HL-60/S4 treated with phorbol 12-myristate 13-acetate at 8.2 ng/mL for 4 days and 3 days (cell line): ENCODE results near the gene OR10G7.

Experiments
- in situ Hi-C: fragments of 300-500 bp; cut with MboI; formaldehyde crosslinking; loops from 2 replicates; pipeline ENCODE4 v1.15.0; 2022; ENCODE audit warnings: low sequenced_read_pairs

OR10G7 gene, protein sequence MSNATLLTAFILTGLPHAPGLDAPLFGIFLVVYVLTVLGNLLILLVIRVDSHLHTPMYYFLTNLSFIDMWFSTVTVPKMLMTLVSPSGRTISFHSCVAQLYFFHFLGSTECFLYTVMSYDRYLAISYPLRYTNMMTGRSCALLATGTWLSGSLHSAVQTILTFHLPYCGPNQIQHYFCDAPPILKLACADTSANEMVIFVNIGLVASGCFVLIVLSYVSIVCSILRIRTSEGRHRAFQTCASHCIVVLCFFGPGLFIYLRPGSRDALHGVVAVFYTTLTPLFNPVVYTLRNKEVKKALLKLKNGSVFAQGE

DNA sequence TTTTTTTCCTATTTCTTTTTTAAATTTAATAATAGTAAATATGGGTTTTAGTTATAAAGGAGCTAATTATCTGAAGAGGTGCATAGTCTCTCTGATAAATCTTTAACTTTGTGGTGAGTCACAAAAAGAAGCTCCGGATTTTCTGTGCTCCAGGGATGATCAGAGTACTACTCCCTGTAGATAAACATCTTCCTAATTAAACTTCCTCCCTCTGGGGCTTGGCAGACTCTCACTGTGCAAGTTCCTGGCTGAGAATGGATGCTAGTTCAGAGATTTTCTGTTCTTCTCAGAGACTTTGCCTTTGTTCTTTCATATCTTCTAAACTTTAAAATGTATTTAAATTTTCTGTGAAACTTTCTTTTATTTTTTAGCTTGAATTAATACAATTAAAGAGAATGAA is at the start of gene OR10G7:
TSS of gene OR10G7 (minus strand) at position 72 of the 400 bp plus-strand sequence. CDS start 2,324 bp downstream, outside the sequence.
- in situ Hi-C loops, result no loop called here

DNA sequence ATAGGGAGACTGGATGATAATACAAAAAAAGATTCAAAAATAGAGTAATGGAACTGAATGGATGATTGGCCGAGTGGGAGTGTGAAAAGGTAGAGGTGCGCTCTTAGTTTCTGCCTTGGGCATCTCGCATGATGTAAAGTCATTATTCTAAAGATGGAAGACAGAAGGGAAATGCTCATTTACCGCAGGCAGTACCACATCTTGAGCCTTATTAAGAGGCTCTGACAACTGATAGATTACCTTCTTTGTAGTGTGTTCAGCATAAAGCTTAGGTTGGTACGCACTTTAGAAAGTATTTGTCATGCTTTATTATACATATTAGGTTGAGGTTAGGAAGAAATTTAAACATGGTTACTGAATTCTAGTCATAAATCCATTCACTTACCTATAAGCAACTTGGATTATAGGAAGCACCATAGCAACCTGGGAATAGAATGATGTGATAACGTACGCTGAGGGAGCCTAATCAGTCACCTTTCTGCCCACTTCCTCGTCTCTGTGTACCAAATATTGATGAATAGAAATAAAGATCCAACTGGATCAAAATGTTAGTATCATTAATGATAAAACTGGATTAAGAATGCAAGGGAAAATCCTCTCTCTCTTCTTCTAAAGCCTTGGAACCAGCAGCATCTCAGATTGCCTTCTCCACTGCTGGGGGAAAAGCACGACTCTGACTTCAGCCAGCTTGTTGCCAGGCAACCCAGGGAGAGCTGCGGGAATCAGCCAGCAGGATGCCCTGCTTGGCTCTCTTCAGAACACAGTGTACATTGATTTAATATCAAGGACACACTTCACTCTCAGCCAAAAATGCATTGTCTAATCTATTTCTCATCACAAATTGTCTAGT is 45.1 kb upstream of the OR10G7 start:
- in situ Hi-C loops, result loop anchor here (25.0 kb wide), 1 partner anchor 99 kb away; the partner anchor contains the start of genes OR10G6 and OR10S1

DNA sequence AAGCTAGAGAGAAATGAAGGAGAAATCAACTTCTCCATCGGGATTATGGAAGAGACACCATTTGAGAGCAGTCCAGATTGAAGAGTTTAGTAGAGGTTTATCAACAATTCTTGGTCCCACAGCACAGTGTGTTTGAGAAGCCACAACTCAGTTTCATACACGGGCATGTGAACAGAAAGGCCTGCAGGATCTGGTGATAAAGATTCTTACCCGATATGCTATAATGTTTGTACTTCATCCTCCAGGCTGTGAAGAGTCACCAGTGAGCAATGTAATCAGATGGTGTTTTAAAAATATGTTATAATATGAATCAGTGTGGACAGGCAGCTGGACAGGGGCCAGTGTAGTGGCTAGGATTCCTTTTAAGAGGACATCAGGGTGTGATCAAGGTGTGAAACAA is 44.5 kb upstream of the OR10G7 start:
- in situ Hi-C loops, result loop anchor here (25.0 kb wide), 1 partner anchor 98 kb away; the partner anchor contains the start of genes OR10G6 and OR10S1

DNA sequence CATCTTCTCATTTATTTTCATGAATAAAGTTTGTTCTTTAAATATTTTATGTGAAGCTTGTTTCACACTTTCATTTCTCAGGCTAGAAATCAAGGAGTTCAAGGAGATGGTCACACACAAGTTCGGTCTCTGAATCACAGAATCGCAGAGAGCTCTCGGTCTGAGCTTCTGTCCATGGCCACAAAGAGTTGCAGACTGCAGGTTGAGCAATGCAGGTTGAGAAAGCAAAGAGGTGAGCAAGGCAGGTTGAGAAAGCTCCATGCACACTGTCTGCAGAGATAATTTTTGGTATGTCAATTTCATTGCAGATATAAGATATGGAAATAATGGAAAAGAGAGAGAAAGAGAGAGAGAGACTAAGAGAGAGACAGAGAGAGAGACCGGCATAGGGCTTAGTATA is 41.2 kb upstream of the OR10G7 start:
- in situ Hi-C loops, result loop anchor here (25.0 kb wide), 1 partner anchor 95 kb away; the partner anchor contains the start of genes OR10G6 and OR10S1

DNA sequence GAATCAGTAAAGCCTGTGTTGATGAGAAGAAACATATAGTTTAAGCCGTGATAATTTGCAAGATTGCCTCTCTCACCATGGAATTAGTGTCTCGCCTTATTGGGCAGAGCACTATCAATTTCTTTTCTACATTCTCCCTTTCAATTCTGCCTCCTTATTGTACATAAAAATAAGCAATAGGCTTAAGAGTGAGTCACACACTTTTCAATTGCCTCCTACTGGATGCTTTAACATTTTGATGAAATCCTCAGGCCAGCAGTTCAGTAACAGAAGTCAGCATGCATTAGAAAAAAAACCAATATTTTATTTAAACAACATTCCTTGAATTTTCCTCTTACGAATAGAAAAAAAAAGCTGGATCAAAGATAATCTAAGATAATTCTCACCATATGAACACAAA is 40.4 kb upstream of the OR10G7 start:
- in situ Hi-C loops, result loop anchor here (25.0 kb wide), 1 partner anchor 94 kb away; the partner anchor contains the start of genes OR10G6 and OR10S1

DNA sequence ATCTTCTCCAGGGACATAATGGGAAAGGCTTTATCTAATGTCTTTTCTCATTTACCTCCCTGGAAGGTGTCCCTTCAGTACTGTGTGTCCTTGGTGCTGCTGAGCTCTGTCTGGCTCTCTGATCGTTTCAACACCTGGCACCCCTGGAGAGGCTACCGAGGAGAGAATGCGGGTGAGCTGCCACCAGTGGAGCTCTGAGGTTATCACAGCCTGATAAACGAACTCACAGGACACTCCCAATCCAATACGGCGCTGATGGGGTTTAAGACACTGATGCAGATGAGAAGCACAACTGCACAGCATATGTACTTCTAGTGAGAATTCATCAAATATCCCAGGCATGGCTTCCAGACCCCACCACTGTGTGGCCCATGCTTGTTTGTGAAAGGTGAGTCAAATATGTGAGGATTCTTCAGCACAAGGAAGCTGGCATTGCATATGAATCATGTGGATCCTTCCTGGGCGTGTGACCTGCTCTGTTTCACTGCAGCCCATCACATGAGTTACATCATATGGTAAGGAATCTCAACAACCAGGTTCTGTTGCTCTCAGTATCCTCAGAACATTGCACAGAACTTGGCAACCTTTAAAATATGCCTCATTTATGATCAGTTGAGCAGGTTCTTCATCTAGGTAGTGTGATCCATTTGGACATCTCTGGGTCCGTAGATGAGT is 39.3 kb upstream of the OR10G7 start:
- in situ Hi-C loops, result loop anchor here (25.0 kb wide), 1 partner anchor 93 kb away; the partner anchor contains the start of genes OR10G6 and OR10S1

DNA sequence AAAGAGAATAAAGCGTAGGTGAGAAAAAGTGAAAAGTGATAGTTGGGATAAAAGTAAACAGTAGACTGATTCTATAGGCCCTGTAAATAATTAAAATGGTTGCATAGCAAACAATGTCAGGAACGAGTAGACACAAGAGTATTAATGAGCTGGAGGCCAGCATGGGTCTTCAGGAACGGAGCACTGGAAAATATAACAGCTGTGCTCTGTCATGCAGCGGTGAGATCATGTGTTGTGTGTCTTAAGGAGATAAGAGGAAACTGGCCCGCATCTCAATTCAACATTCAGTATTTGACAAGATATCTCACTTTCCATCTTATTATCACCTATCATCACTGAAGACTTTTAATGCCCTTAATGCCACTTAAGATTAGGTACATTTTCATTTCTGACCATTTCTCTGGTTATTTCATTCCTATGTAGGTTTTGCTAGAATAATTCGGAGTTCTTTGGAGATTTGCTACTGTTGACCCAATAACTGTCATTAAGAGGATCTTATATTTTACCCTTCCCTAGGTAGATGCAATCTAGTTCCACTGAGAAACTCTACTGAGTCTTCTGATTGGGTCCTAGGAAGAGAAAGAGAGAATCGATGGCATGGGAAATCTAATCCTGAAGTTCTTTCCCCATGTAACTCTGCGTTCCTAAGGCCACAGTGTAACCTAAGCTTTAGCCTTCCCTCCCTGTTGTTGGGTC is 38.7 kb upstream of the OR10G7 start:
- in situ Hi-C loops, result loop anchor here (10.0 to 25.0 kb wide), 2 partner anchors 92 to 115 kb away; partner anchors contain the start of genes OR10G6 and OR10S1

DNA sequence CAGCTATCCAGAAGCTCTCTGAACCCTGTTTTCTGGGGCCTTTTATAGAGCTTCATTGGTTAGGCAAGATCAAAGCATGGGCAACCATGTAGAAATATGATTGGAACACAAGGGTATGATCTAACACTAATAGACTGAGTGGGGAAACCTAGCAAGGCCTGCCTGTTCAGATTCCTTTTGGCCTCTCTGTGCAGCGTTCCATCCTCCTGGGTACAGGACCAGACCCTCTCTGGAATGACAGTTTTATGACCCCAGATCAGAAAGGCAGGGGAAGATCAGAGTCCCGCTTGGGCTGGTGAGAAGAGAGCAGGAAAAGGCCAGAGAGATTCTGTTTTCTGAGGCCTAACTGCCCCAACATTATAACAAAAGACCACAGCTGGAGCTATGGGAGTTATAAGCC is 37.5 kb upstream of the OR10G7 start:
- in situ Hi-C loops, result loop anchor here (10.0 to 25.0 kb wide), 2 partner anchors 91 to 116 kb away; partner anchors contain the start of genes OR10G6 and OR10S1

DNA sequence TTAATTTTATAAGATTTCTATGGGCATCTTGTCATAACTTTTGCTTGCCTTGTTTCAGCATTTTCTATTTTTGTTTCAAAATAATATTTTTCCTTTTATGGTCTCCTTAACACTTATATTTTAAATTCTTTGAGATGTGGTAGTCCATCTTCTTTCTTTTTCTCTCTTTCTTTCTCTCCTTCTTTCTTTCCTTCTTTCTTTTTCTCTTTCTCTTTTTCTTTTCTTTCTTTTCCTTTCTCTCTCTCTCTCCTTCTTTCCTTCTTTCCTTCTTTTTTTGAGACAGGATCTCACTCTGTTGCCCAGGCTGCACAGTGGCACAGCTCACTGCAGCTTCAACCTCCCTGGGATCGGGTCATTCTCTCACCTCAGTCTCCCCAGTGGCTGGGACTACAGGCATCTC is 36.1 kb upstream of the OR10G7 start:
- in situ Hi-C loops, result loop anchor here (10.0 to 25.0 kb wide), 2 partner anchors 90 to 118 kb away; partner anchors contain the start of genes OR10G6 and OR10S1

DNA sequence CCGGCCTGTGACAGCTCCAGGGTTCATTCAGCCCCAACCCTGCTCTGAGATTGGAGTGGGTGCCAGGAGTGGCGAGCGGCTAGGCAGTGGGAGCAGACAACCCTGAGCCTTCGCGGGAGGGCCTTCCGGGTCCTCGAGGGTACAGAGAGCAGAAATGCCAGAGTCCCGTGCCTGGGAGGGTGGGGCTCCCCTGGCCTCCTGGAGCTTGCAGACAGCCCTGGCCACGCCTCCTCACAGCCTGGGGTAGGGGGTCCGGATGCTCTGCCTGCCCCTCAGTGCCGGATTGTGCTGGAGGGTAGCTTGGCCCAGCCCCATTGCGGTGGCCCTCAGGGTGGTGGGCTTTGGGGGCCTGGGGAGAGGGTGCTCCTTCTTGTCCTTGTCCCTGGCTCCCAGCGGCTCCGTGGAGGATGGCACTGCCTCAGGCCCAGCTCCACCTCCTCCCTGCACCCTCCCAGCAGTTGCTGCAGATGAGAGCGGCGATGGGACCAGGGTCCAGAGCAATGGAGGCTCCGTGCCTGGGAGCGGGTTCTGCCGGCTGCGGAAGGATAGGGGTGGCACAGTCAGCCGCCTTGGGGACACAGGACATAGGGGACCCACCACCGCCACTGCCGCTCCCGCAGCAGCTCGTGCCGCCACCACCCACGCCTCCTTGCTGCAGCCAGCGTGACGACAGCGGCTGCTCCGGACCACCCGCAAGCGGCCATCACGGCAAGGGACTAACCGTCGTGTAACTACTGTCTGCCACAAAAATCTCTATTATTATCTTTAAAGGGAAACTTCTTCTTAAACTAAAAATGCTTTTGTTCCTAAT is 34.9 kb upstream of the OR10G7 start:
- in situ Hi-C loops, result loop anchor here (10.0 to 25.0 kb wide), 2 partner anchors 89 to 119 kb away; partner anchors contain the start of genes OR10G6 and OR10S1

DNA sequence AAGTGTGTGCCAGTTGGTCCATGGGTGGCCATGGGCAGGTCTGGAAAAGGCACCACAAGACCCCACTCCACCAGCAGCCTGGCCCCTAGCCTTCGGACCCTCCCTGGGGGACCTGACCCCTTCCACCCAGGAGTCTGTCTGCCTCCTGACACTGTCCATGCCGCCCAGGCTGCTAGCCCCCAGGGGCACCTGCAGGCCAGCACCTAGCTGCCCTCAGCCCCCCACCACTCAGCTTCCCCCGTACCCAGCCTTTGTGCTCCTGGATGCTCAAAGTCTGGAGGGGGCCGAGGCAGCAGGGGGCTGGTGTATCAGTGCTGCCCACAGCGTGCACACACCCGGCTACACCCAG is 34.3 kb upstream of the OR10G7 start:
- in situ Hi-C loops, result loop anchor here (10.0 to 25.0 kb wide), 2 partner anchors 88 to 119 kb away; partner anchors contain the start of genes OR10G6 and OR10S1

DNA sequence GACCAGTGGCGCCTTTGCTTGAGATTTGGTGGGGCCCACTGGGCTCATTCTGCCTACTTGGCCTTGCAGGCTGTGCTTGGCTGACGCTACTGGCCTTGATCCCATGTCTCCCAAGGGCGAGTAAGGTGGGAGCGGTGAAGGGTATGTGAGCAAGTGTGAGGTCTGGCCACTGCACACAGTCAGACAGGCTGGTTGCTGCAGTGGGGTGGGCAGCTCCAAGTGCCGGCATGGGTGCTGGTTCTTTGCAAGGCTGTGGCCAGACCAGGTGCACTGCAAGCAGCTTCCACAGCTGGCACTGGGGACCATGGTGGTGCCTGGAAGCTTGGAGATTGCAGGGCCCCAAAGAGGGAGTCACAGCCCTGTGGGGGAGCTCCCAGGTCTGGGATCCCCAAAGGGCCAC is 33.4 kb upstream of the OR10G7 start:
- in situ Hi-C loops, result loop anchor here (10.0 to 25.0 kb wide), 2 partner anchors 120 to 513 kb away; no protein-coding TSS in a partner anchor

DNA sequence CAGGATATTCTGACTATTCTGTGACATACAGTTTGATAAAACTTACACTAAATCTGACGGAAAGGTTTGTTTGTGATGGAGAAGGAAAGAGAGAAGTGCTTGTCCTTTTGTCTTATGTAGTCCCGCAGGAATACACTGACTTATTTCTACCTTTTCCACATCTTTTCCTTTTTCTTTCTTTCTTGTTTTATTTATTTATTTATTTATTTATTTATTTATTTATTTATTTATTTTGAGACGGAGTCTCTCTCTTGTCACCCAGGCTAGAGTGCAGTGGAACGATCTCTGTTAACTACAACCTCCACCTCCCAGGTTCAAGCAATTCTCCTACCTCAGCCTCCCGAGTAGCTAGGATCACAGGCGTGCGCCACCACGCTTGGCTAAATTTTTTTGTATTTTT is 31.0 kb upstream of the OR10G7 start:
- in situ Hi-C loops, result loop anchor here (10.0 to 25.0 kb wide), 2 partner anchors 123 to 515 kb away; no protein-coding TSS in a partner anchor

DNA sequence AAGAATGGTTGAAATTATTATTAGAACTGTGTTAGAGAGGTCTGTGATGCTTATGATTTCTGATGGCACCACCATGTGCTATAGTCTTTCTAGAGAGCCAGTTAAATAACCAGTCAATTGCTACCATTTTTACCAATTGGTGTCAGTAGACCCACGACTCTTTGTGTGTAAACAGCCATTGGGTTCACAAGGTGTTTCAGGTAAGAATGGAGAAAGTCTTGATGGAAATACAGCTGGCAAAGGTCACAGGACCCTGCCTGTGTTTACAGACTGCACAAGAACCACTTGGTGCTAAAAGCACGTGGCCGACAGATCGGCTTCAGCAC is 30.5 kb upstream of the OR10G7 start:
- in situ Hi-C loops, result loop anchor here (10.0 to 25.0 kb wide), 2 partner anchors 123 to 516 kb away; no protein-coding TSS in a partner anchor

DNA sequence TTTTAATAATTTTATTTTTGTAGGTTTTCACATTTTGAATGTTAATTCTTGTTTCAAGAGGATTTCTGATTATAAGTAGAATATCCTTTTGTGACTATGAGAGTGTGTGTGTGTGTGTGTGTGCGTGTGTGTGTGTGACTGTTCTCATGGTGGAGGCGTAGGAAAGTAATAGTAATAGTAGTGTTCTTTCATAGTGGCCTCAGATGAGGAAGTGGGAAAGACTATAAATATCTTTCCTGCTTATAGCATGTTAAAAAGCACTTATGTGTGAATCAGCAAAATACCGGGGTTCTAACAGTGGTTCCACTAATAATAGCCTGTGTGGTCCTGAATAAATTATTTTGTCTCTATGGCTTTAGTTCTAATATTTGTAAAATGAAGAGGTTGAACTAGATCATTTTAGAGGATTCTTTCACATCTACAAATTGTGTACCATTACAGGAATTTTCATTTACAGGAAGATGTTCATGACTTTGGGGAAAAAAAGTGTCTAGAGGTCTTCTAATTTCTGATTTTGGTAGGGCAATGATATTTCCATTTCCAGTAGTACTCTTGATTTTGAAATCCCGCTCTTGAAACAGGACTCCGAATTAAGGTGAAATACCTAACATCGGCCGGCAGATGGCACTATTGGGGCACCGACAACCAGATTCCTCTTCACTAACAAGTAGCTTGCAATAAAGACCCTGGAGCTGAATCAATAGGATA is 29.9 kb upstream of the OR10G7 start:
- in situ Hi-C loops, result loop anchor here (10.0 to 25.0 kb wide), 2 partner anchors 124 to 516 kb away; no protein-coding TSS in a partner anchor

DNA sequence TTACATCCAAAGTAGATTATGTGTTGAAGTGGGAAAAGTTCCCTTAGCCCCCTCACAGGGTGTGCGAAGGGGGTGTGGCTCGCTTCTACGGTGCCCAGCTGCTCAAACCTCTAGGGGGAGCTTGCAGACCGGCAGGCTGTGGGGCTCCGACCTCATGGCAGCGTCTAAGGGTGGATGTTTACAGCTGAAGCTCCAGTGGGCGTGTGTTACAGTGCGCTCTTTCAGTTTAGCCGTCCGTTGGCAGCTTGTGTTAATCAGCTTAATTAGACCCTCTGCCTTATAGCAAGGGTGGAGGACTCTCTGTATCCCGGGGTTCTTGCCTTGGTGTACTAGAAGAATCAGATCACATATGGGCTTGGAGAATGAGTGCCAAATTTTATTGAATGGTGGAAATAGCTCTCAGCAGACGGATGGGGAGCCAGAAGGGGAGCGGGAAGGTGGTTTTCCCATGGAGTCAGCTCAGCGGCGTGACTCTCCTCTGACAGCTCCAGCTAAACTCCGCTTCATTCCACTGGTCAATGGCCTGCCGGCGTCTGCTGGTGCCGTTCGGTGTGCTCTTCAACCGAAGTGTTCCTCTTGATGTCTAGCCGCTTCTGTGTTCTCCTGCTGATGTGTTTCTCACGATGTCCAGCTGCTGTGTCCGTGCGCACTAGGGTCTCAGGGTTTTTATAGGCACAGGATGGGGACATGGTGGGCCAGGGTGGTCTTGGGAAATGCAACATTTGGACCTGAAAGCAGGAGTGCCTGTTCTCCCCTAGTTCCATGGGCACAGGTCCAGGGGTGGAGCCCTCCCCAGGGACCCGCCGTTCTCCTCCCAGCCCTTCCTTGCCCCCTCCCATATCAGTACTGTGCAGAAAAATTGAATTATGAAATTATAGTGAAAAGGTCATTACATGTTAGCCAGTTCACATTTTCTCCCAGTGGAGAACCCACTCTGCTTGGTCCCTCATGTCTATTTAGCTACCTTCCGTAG is 28.6 kb upstream of the OR10G7 start:
- in situ Hi-C loops, result loop anchor here (10.0 to 25.0 kb wide), 2 partner anchors 125 to 518 kb away; no protein-coding TSS in a partner anchor

DNA sequence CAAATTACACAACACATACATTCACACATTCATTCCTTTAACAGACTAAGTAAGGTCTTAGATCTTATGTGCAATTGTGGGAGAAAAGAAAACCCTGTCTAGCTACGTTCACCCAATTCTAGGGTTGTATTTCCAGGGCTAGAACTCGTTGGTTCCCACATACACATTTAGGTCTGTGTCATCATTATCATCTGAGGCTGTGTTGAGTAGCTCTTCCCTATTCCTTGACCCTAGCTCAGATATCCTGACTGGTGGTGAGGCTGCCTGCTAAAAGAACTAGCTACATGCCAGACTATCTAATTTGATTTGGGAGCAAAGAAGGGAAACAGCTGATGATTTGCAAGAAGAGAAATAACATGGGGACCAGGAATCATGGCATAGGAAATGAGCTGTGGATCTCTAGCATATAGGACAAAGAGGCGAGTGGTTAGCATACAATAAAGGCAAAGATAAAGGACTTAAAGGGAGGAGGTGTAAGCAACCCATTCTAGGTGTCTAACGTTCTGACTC is 27.5 kb upstream of the OR10G7 start:
- in situ Hi-C loops, result loop anchor here (25.0 kb wide), 1 partner anchor 519 kb away; no protein-coding TSS in a partner anchor
